HG03139 (cell line): ENCODE results near the gene SLC35A5.
A peak's percentile ranks its signal among the peaks of the same experiment; 100 is the strongest.
"Not testable (repeated sequence)": the region's sequence is repeated elsewhere in the genome, so short reads cannot be mapped to it uniquely, and the experiment has no call there.

ENCODE experiments used
- ATAC-seq: cut with Tn5 transposase; IDR thresholded peaks from one replicate; pipeline ENCODE4 v1.9.1; 2021; ENCODE audit not compliant: unreplicated experiment

The SLC35A5 gene

GRCh38 chr3:112561734-112562529 is at the start of gene SLC35A5, which contains the start of gene ATG3:
SLC35A5 (plus strand) TSS chr3:112562045; CDS start chr3:112563404, 1,359 bp downstream.
ATG3 (minus strand) TSS chr3:112561962; CDS start chr3:112561528, 434 bp downstream.
- ATAC-seq: peak; percentile 77

GRCh38 chr3:112512320-112512719 is 49.5 kb upstream of the SLC35A5 start:
- ATAC-seq: no peak

GRCh38 chr3:112514527-112515128 is 47.2 kb upstream of the SLC35A5 start:
- ATAC-seq: peak; percentile 99

GRCh38 chr3:112518970-112519369 is 42.9 kb upstream of the SLC35A5 start:
- not testable (repeated sequence) for ATAC-seq

- peak; percentile 40 for ATAC-seq
These were observed 42.3 kb upstream of the SLC35A5 start for GRCh38 chr3:112519424-112520001.

- ATAC-seq: not testable (repeated sequence)
These were observed 37.7 kb upstream of the SLC35A5 start for GRCh38 chr3:112524127-112524526.

- no peak for ATAC-seq
These were observed 31.3 kb upstream of the SLC35A5 start for GRCh38 chr3:112530573-112530972.

GRCh38 chr3:112531358-112531781 is 30.5 kb upstream of the SLC35A5 start:
- ATAC-seq: no peak

GRCh38 chr3:112539825-112540650 is 21.8 kb upstream of the SLC35A5 start:
- peak; percentile 81 for ATAC-seq

GRCh38 chr3:112546216-112546759 is 15.6 kb upstream of the SLC35A5 start:
- no peak for ATAC-seq

- no peak for ATAC-seq
These were observed 11.0 kb upstream of the SLC35A5 start for GRCh38 chr3:112550859-112551258.

GRCh38 chr3:112555535-112556170 is 6.2 kb upstream of the SLC35A5 start:
- no peak for ATAC-seq

- ATAC-seq: no peak
These were observed 3.9 kb upstream of the SLC35A5 start for GRCh38 chr3:112557976-112558375.

GRCh38 chr3:112560307-112560706 is 1.5 kb upstream of the SLC35A5 start:
- ATAC-seq: no peak

GRCh38 chr3:112560721-112561483 is 943 bp upstream of the SLC35A5 start:
- peak; percentile 24 for ATAC-seq

- peak; percentile 32 for ATAC-seq
These were observed 436 bp upstream of the SLC35A5 start for GRCh38 chr3:112561484-112561733.

- ATAC-seq: not testable (repeated sequence)
These were observed 2.5 kb downstream of the SLC35A5 start for GRCh38 chr3:112564247-112564939.

- ATAC-seq: no peak
These were observed 3.1 kb downstream of the SLC35A5 start for GRCh38 chr3:112564940-112565305.

- no peak for ATAC-seq
These were observed 6.8 kb downstream of the SLC35A5 start for GRCh38 chr3:112568642-112569041.
